Measurements from ENCODE around the gene SMG1. TPM values are rescaled to one million over a fixed set of nuclear protein-coding genes. Genes with fewer than 3 reads are reported as not detected.
"Not testable (repeated sequence)": the region's sequence is repeated elsewhere in the genome, so short reads cannot be mapped to it uniquely, and the experiment has no call there.

Gene SMG1
- total and polyA plus RNA-seq, 2 of the 13 experiments (the other 11 are each of a cell fraction or from before 2014, with no cell fraction given) = 48.7 to 53.7 TPM

DNA sequence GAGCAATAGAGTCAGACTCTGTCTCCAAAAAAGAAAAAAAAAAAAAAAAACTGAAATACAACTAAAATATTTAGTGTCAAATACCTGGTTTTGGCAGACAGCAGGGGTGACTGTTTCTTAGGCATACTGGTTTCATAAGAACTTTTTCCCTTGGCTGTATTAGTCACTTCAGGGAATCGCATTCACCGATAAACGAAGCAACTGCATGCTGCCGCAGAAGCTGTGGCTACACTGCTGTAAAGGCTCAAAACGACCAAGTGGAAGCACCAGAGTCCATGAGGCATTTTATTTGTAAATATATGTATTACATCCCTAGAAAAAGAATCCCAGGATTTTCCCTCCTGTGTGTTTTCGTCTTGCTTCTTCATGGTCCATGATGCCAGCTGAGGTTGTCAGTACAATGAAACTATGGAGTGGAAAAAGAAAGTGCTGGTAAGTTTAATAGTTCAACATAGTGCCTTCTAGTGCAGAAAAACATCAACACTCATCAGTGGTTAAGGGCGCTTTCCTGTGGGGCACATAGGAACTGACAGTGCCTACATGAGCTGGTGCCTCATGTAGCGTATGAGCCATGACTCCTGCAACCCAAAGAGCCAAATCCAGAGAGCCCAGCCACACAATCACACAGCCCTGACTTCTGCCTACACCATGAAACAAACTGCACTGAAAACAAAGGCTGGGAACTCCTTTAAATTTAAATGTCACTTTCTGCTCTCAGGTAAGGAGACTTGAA is 143.3 kb downstream of the SMG1 start (continued):
- TF ChIP-seq, protein P1, sequence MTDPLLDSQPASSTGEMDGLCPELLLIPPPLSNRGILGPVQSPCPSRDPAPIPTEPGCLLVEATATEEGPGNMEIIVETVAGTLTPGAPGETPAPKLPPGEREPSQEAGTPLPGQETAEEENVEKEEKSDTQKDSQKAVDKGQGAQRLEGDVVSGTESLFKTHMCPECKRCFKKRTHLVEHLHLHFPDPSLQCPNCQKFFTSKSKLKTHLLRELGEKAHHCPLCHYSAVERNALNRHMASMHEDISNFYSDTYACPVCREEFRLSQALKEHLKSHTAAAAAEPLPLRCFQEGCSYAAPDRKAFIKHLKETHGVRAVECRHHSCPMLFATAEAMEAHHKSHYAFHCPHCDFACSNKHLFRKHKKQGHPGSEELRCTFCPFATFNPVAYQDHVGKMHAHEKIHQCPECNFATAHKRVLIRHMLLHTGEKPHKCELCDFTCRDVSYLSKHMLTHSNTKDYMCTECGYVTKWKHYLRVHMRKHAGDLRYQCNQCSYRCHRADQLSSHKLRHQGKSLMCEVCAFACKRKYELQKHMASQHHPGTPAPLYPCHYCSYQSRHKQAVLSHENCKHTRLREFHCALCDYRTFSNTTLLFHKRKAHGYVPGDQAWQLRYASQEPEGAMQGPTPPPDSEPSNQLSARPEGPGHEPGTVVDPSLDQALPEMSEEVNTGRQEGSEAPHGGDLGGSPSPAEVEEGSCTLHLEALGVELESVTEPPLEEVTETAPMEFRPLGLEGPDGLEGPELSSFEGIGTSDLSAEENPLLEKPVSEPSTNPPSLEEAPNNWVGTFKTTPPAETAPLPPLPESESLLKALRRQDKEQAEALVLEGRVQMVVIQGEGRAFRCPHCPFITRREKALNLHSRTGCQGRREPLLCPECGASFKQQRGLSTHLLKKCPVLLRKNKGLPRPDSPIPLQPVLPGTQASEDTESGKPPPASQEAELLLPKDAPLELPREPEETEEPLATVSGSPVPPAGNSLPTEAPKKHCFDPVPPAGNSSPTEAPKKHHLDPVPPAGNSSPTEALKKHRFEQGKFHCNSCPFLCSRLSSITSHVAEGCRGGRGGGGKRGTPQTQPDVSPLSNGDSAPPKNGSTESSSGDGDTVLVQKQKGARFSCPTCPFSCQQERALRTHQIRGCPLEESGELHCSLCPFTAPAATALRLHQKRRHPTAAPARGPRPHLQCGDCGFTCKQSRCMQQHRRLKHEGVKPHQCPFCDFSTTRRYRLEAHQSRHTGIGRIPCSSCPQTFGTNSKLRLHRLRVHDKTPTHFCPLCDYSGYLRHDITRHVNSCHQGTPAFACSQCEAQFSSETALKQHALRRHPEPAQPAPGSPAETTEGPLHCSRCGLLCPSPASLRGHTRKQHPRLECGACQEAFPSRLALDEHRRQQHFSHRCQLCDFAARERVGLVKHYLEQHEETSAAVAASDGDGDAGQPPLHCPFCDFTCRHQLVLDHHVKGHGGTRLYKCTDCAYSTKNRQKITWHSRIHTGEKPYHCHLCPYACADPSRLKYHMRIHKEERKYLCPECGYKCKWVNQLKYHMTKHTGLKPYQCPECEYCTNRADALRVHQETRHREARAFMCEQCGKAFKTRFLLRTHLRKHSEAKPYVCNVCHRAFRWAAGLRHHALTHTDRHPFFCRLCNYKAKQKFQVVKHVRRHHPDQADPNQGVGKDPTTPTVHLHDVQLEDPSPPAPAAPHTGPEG (CRISPR knock-in tag; IDR thresholded peaks at IDR 0.05) = no peak
- TF ChIP-seq DNMT1 (CRISPR knock-in tag; IDR thresholded peaks at IDR 0.05) (no peak), AGO2 (optimal IDR thresholded peaks at IDR 0.05; ENCODE audit: low read depth, low read length) (peak; percentile 58), ZNF138 (CRISPR knock-in tag; IDR thresholded peaks at IDR 0.05; ENCODE audit: low read depth) (no peak), SAFB2 (CRISPR knock-in tag; IDR thresholded peaks at IDR 0.05; ENCODE audit: borderline replicate concordance, low read depth) (no peak), FIP1L1 (IDR thresholded peaks at IDR 0.05; ENCODE audit: borderline replicate concordance, insufficient read depth, low read depth, low read length) (no peak), ETV6 (CRISPR knock-in tag; conservative IDR thresholded peaks at IDR 0.05) (no peak), NR1H2 (CRISPR knock-in tag; IDR thresholded peaks at IDR 0.05; ENCODE audit: borderline replicate concordance, low read depth) (no peak), RBM22 (optimal IDR thresholded peaks at IDR 0.05; ENCODE audit: low read length) (peak; percentile 92), ZNF644 (CRISPR knock-in tag; IDR thresholded peaks at IDR 0.05; ENCODE audit: low read depth) (no peak), ZNF124 (CRISPR knock-in tag; IDR thresholded peaks at IDR 0.05) (no peak), ZFYVE20 (CRISPR knock-in tag; IDR thresholded peaks at IDR 0.05; ENCODE audit: borderline replicate concordance, low read depth) (no peak), ZFP90 (CRISPR knock-in tag; IDR thresholded peaks at IDR 0.05; ENCODE audit: borderline replicate concordance) (no peak), POLR2A (IDR thresholded peaks at IDR 0.05; ENCODE audit: insufficient read depth in 1 of 2, low read depth in 2 of 2, low read length in 2 of 2) (peak in 1 of 2 experiments; percentile 23; a peak in 1 of 4 replicates)
- TF ChIP-seq, protein P2, sequence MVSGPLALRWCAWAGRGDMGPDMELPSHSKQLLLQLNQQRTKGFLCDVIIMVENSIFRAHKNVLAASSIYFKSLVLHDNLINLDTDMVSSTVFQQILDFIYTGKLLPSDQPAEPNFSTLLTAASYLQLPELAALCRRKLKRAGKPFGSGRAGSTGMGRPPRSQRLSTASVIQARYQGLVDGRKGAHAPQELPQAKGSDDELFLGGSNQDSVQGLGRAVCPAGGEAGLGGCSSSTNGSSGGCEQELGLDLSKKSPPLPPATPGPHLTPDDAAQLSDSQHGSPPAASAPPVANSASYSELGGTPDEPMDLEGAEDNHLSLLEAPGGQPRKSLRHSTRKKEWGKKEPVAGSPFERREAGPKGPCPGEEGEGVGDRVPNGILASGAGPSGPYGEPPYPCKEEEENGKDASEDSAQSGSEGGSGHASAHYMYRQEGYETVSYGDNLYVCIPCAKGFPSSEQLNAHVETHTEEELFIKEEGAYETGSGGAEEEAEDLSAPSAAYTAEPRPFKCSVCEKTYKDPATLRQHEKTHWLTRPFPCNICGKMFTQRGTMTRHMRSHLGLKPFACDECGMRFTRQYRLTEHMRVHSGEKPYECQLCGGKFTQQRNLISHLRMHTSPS (CRISPR knock-in tag; IDR thresholded peaks at IDR 0.05; ENCODE audit: low read depth) = no peak

DNA sequence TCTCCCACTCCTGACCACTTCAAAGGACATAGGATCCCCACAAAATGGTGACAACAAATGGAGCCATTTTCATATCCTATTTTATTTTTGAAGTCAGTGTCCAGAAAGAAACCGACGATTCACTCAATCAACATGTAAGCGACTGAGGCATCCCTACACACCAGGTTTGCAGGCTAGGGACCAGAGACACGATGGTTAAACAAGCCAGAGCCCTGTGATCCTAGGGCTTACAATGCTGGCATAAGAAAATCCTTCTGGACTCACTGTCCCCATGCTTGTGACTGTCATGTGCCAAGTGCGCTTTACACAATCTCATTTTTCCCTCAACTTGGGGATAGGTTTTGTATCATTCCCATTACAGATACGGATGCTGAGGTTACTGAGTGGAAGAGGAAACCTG is 145.0 kb downstream of the SMG1 start:
- Histone ChIP-seq H3K4me1 (ENCODE audit: insufficient read depth, low read length) (peaks cover 26% of the 10 kb centered on the region), H3K36me3 (replicated peaks in 1 of 2; ENCODE audit: control insufficient read depth in 1 of 2, insufficient read depth in 2 of 2, low read length in 2 of 2) (peaks cover 28 to 39% of the 10 kb centered on the region in 2 experiments), H3K79me2 (ENCODE audit: insufficient read depth, low read length) (peaks cover 32% of the 10 kb centered on the region), H4K20me1 (ENCODE audit: insufficient read depth, low read length) (peaks cover 38% of the 10 kb centered on the region)
- BruUV-seq (replicated peaks); DNase-seq (ENCODE audit: low spot score); H3K9me3 ChIP-seq (ENCODE audit: low read length); in situ Hi-C loops (cut with HindIII; ENCODE audit: extremely low pct_ligation_motif_present, low pct_unique_long_range_greater_than_20kb); intact Hi-C loops (cut with micrococcal nuclease; ENCODE audit: unreplicated experiment); H3K27ac ChIP-seq (ENCODE audit: extremely low read length, insufficient read depth, low read length); CTCF ChIA-PET (ENCODE audit: low intra/inter-chr PET ratio, low total read pairs); H3K27me3 ChIP-seq (ENCODE audit: control insufficient read depth in 1 of 2, insufficient read depth in 2 of 2, low read length in 2 of 2); H3K4me3 ChIP-seq (replicated peaks in 1 of 3; ENCODE audit: insufficient read depth in 1 of 3, low read depth in 2 of 3, low read length in 3 of 3); POLR2A ChIA-PET; H3K4me2 ChIP-seq (ENCODE audit: low read depth, low read length); H3K9ac ChIP-seq (ENCODE audit: insufficient read depth, low read depth, low read length); H2AFZ ChIP-seq (ENCODE audit: low read length); FAIRE-seq: not testable (repeated sequence)
- 98% methylated on average over 6 of the region's 6 CpGs for WGBS (ENCODE audit: low lambda C conversion rate)
- ATAC-seq = 0 out of 3 replicates have a peak, but pooled peaks have one; percentile 5
